H1 (cell line): Measurements from ENCODE around the gene FMNL2. TPM values are rescaled to one million over a fixed set of nuclear protein-coding genes. Genes with fewer than 3 reads are reported as not detected.

Experiments used
- ATF3 ChIP-seq: IDR thresholded peaks from 2 replicates; pipeline ENCODE4 v1.6.1; 2011; ENCODE audit warnings: low read depth, mild to moderate bottlenecking, low read length; ENCODE audit not compliant: insufficient read depth
- CHD7 ChIP-seq: fragments of 300-600 bp; sonication (generic); IDR thresholded peaks from 2 replicates; pipeline ENCODE4 v1.7.1; 2012; ENCODE audit warnings: low read length, moderate library complexity, mild to moderate bottlenecking, inconsistent platforms; ENCODE audit not compliant: insufficient replicate concordance
- FOSL1 ChIP-seq: IDR thresholded peaks from 2 replicates; pipeline ENCODE4 v1.6.1; 2011; ENCODE audit warnings: mild to moderate bottlenecking, low read depth, low read length, moderate library complexity; ENCODE audit not compliant: insufficient read depth
- GTF2F1 ChIP-seq: IDR thresholded peaks from 2 replicates; pipeline ENCODE4 v1.6.1; 2012; ENCODE audit warnings: low read depth, low read length, improper control_type of control experiment, borderline replicate concordance
- POU5F1 ChIP-seq: IDR thresholded peaks from 2 replicates; pipeline ENCODE4 v1.6.1; 2011; ENCODE audit warnings: low read depth, mild to moderate bottlenecking, low read length, moderate library complexity
- RFX5 ChIP-seq: IDR thresholded peaks from 2 replicates; pipeline ENCODE4 v1.6.1; 2011; ENCODE audit warnings: low read depth, low read length, improper control_type of control experiment, borderline replicate concordance
- RXRA ChIP-seq: IDR thresholded peaks from 2 replicates; pipeline ENCODE4 v1.6.1; 2011; ENCODE audit warnings: low read depth, mild to moderate bottlenecking, low read length, moderate library complexity; ENCODE audit not compliant: insufficient read depth
- TAF7 ChIP-seq: optimal IDR thresholded peaks from 2 replicates; pipeline ENCODE3; 2011; ENCODE audit warnings: low read depth, mild to moderate bottlenecking, inconsistent platforms, low read length, moderate library complexity, borderline replicate concordance
- TCF12 ChIP-seq: IDR thresholded peaks from 2 replicates; pipeline ENCODE4 v1.6.1; 2011; ENCODE audit warnings: low read depth, mild to moderate bottlenecking, low read length
- USF2 ChIP-seq: IDR thresholded peaks from 2 replicates; pipeline ENCODE4 v1.6.1; 2011; ENCODE audit warnings: low read length, improper control_type of control experiment
- polyA plus RNA-seq, 7 experiments: library from polyadenylated mRNA; depleted of rRNA in 3 of 7; stranded (reverse) in 5 of 7; unstranded in 2 of 7; fragments of >200 nt in 5 of 7; fragments of 200-250 nt in 2 of 7; gene quantifications; 1 replicate in 5 of 7; 2 replicates in 1 of 7; 4 replicates in 1 of 7; pipeline versions ENCODE4 v1.2.1 to v1.2.3, GENCODE V29; 2011 to 2013; ENCODE audit warnings: missing spikeins in 2 of 7, mixed read lengths in 2 of 7
- total RNA-seq: library from RNA; stranded (reverse); fragmentation: NEBNext Ultra II Directional; extraction: Animal tissue kit (Norgen Biotek cat#: 25700); gene quantifications from 2 replicates; pipeline ENCODE4 v1.2.1, GENCODE V29; 2021

FMNL2 gene
- total and polyA plus RNA-seq, 2 of the 8 experiments (the other 6 are each of a cell fraction or from before 2014, with no cell fraction given), result 15.5 to 45.1 TPM

GRCh38 chr2:152488075-152488474 is 153.1 kb downstream of the FMNL2 start (continued):
- TF ChIP-seq CHD7 (no peak), GTF2F1 (no peak), POU5F1 (no peak), FOSL1 (no peak), TAF7 (no peak), ATF3 (no peak), USF2 (no peak), RXRA (no peak), TCF12 (no peak), RFX5 (no peak)
